H1 (cell line): Measurements from ENCODE around the gene AGPAT4. TPM values are rescaled to one million over a fixed set of nuclear protein-coding genes. Genes with fewer than 3 reads are reported as not detected.

Source experiments
- CBX8 ChIP-seq: fragments of 300-800, 300-1000 bp; sonication (generic); IDR thresholded peaks from 2 replicates; pipeline ENCODE4 v1.7.1; 2016; ENCODE audit warnings: low read depth, low read length, borderline replicate concordance
- GTF2F1 ChIP-seq: IDR thresholded peaks from 2 replicates; pipeline ENCODE4 v1.6.1; 2012; ENCODE audit warnings: low read depth, low read length, improper control_type of control experiment, borderline replicate concordance
- JUN ChIP-seq: IDR thresholded peaks from 2 replicates; pipeline ENCODE4 v1.6.1; 2011; ENCODE audit warnings: low read depth, mild to moderate bottlenecking, improper control_type of control experiment, low read length
- NANOG ChIP-seq: IDR thresholded peaks from 2 replicates; pipeline ENCODE4 v1.6.1; 2011; ENCODE audit warnings: low read length, low read depth, mild to moderate bottlenecking, inconsistent platforms; ENCODE audit not compliant: insufficient read depth, poor library complexity, severe bottlenecking
- POLR2A ChIP-seq, 2 experiments: IDR thresholded peaks; 1 replicate in 1 of 2; 2 replicates in 1 of 2; pipeline ENCODE4 v1.6.1; 2011; ENCODE audit warnings: low read depth in 2 of 2, low read length in 2 of 2, mild to moderate bottlenecking in 2 of 2; ENCODE audit errors: control extremely low read depth in 1 of 2
- RBBP5 ChIP-seq: IDR thresholded peaks from 2 replicates; pipeline ENCODE4 v1.7.1; 2012; ENCODE audit warnings: low read depth, mild to moderate bottlenecking, inconsistent platforms, low read length, moderate library complexity, borderline replicate concordance
- YY1 ChIP-seq: IDR thresholded peaks from 2 replicates; pipeline ENCODE4 v1.6.1; 2011; ENCODE audit warnings: low read depth, mild to moderate bottlenecking, low read length
- polyA plus RNA-seq, 7 experiments: library from polyadenylated mRNA; depleted of rRNA in 3 of 7; stranded (reverse) in 5 of 7; unstranded in 2 of 7; fragments of >200 nt in 5 of 7; fragments of 200-250 nt in 2 of 7; gene quantifications; 1 replicate in 5 of 7; 2 replicates in 1 of 7; 4 replicates in 1 of 7; pipeline versions ENCODE4 v1.2.1 to v1.2.3, GENCODE V29; 2011 to 2013; ENCODE audit warnings: missing spikeins in 2 of 7, mixed read lengths in 2 of 7
- total RNA-seq: library from RNA; stranded (reverse); fragmentation: NEBNext Ultra II Directional; extraction: Animal tissue kit (Norgen Biotek cat#: 25700); gene quantifications from 2 replicates; pipeline ENCODE4 v1.2.1, GENCODE V29; 2021
- TF ChIP-seq, protein P1 (sequence below): fragments of 300-600 bp; sonication (generic); IDR thresholded peaks from 2 replicates; pipeline ENCODE4 v1.7.1; 2012; ENCODE audit warnings: low read length, moderate library complexity, mild to moderate bottlenecking, inconsistent platforms; ENCODE audit not compliant: insufficient replicate concordance
- TF ChIP-seq, protein P2 (sequence below): IDR thresholded peaks from 2 replicates; pipeline ENCODE4 v1.6.1; 2012; ENCODE audit warnings: inconsistent platforms

Gene AGPAT4
- total and polyA plus RNA-seq, 2 of the 8 experiments (the other 6 are each of a cell fraction or from before 2014, with no cell fraction given): 13.5 to 23.8 TPM

DNA sequence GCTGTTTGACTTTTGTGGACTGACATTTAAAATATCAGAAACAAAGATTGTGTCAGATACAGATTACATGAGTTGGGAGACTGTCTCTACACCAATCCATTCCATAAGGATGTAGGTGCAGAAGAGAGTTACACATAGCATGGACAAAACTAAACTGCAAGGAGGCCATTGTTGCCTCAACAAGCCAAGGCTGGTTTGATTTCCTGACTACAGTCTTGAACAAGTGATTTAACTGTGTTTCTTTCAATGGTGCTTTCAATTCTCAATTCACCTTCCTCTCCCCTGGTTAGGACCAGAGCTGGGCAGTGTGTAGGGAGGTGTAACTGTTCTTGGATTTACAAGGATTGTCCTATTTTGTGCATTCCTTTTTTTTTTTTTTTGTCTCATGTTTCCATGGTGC is 82.2 kb downstream of the AGPAT4 start (continued):
- TF ChIP-seq, protein P1, sequence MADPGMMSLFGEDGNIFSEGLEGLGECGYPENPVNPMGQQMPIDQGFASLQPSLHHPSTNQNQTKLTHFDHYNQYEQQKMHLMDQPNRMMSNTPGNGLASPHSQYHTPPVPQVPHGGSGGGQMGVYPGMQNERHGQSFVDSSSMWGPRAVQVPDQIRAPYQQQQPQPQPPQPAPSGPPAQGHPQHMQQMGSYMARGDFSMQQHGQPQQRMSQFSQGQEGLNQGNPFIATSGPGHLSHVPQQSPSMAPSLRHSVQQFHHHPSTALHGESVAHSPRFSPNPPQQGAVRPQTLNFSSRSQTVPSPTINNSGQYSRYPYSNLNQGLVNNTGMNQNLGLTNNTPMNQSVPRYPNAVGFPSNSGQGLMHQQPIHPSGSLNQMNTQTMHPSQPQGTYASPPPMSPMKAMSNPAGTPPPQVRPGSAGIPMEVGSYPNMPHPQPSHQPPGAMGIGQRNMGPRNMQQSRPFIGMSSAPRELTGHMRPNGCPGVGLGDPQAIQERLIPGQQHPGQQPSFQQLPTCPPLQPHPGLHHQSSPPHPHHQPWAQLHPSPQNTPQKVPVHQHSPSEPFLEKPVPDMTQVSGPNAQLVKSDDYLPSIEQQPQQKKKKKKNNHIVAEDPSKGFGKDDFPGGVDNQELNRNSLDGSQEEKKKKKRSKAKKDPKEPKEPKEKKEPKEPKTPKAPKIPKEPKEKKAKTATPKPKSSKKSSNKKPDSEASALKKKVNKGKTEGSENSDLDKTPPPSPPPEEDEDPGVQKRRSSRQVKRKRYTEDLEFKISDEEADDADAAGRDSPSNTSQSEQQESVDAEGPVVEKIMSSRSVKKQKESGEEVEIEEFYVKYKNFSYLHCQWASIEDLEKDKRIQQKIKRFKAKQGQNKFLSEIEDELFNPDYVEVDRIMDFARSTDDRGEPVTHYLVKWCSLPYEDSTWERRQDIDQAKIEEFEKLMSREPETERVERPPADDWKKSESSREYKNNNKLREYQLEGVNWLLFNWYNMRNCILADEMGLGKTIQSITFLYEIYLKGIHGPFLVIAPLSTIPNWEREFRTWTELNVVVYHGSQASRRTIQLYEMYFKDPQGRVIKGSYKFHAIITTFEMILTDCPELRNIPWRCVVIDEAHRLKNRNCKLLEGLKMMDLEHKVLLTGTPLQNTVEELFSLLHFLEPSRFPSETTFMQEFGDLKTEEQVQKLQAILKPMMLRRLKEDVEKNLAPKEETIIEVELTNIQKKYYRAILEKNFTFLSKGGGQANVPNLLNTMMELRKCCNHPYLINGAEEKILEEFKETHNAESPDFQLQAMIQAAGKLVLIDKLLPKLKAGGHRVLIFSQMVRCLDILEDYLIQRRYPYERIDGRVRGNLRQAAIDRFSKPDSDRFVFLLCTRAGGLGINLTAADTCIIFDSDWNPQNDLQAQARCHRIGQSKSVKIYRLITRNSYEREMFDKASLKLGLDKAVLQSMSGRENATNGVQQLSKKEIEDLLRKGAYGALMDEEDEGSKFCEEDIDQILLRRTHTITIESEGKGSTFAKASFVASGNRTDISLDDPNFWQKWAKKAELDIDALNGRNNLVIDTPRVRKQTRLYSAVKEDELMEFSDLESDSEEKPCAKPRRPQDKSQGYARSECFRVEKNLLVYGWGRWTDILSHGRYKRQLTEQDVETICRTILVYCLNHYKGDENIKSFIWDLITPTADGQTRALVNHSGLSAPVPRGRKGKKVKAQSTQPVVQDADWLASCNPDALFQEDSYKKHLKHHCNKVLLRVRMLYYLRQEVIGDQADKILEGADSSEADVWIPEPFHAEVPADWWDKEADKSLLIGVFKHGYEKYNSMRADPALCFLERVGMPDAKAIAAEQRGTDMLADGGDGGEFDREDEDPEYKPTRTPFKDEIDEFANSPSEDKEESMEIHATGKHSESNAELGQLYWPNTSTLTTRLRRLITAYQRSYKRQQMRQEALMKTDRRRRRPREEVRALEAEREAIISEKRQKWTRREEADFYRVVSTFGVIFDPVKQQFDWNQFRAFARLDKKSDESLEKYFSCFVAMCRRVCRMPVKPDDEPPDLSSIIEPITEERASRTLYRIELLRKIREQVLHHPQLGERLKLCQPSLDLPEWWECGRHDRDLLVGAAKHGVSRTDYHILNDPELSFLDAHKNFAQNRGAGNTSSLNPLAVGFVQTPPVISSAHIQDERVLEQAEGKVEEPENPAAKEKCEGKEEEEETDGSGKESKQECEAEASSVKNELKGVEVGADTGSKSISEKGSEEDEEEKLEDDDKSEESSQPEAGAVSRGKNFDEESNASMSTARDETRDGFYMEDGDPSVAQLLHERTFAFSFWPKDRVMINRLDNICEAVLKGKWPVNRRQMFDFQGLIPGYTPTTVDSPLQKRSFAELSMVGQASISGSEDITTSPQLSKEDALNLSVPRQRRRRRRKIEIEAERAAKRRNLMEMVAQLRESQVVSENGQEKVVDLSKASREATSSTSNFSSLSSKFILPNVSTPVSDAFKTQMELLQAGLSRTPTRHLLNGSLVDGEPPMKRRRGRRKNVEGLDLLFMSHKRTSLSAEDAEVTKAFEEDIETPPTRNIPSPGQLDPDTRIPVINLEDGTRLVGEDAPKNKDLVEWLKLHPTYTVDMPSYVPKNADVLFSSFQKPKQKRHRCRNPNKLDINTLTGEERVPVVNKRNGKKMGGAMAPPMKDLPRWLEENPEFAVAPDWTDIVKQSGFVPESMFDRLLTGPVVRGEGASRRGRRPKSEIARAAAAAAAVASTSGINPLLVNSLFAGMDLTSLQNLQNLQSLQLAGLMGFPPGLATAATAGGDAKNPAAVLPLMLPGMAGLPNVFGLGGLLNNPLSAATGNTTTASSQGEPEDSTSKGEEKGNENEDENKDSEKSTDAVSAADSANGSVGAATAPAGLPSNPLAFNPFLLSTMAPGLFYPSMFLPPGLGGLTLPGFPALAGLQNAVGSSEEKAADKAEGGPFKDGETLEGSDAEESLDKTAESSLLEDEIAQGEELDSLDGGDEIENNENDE: no peak
- no peak for TF ChIP-seq YY1
- TF ChIP-seq, protein P2, sequence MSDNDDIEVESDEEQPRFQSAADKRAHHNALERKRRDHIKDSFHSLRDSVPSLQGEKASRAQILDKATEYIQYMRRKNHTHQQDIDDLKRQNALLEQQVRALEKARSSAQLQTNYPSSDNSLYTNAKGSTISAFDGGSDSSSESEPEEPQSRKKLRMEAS: no peak
- TF ChIP-seq POLR2A (IDR thresholded peaks at IDR 0.05; ENCODE audit: control extremely low read depth in 1 of 2, low read depth in 2 of 2, low read length in 2 of 2): no peak
- TF ChIP-seq RBBP5: no peak
- TF ChIP-seq GTF2F1: no peak
- no peak for TF ChIP-seq NANOG
- TF ChIP-seq CBX8: no peak
- TF ChIP-seq JUN: no peak
